Panc1 (cell line): ENCODE measurements around the gene CCDC9. TPM values are rescaled to one million over a fixed set of nuclear protein-coding genes. Genes with fewer than 3 reads are reported as not detected.
"Not testable (repeated sequence)": the region's sequence is repeated elsewhere in the genome, so short reads cannot be mapped to it uniquely, and the experiment has no call there.

ENCODE experiments used
- ATAC-seq: fragments of 200-7000 bp; cut with Tn5 transposase; 2 replicates; pipeline ENCODE4 v1.9.1; 2020; ENCODE audit warnings: mild to moderate bottlenecking, moderate library complexity
- BruUV-seq: library from RNA; stranded (reverse); fragments of 400-500 nt; replicated peaks from 2 replicates; lab custom pipeline; 2021; lab: Mats Ljungman, UMichigan
- CTCF ChIA-PET: fragments of 300-600 bp; sonication (Branson Sonifier 250); formaldehyde crosslinking; loops from one replicate; lab custom pipeline; 2022; ENCODE audit warnings: antibody characterized with exemption; lab: Charles Lee
- POLR2A ChIA-PET: fragments of 300-600 bp; sonication (Branson Sonifier 250); formaldehyde crosslinking; loops from one replicate; lab custom pipeline; 2022; ENCODE audit warnings: antibody characterized with exemption; lab: Charles Lee
- DNase-seq: peaks from one replicate; pipeline ENCODE4 v3.0.0-alpha.2; 2010; ENCODE audit warnings: low read depth, low spot score
- H3K27ac ChIP-seq: 2 replicates; pipeline ENCODE4 v1.5.1; 2011; ENCODE audit warnings: mild to moderate bottlenecking, low read length, inconsistent platforms
- H3K27me3 ChIP-seq: fragments of 200-500 bp; sonication (Bioruptor generic); 2 replicates; pipeline ENCODE4 v1.6.0; 2014; ENCODE audit warnings: low read length, inconsistent platforms; ENCODE audit not compliant: control insufficient read depth, insufficient read depth
- H3K36me3 ChIP-seq: fragments of 200-500 bp; sonication (Bioruptor generic); 2 replicates; pipeline ENCODE4 v1.5.1; 2014; ENCODE audit warnings: inconsistent platforms, mild to moderate bottlenecking, low read length, moderate library complexity; ENCODE audit not compliant: control insufficient read depth, insufficient read depth
- H3K4me1 ChIP-seq: 2 replicates; pipeline ENCODE4 v1.5.1; 2011; ENCODE audit warnings: inconsistent platforms, mild to moderate bottlenecking, low read length, moderate library complexity; ENCODE audit not compliant: control insufficient read depth, insufficient read depth
- H3K4me3 ChIP-seq, 2 experiments: 2 replicates each; pipeline ENCODE4 v1.5.1; 2011 to 2012; ENCODE audit warnings: low read depth in 2 of 2, low read length in 2 of 2, mild to moderate bottlenecking in 2 of 2, inconsistent platforms in 1 of 2, moderate library complexity in 1 of 2
- H3K9me3 ChIP-seq: fragments of 200-500 bp; sonication (Bioruptor generic); 2 replicates; pipeline ENCODE4 v1.5.1; 2014; ENCODE audit warnings: low read depth, mild to moderate bottlenecking, inconsistent platforms, low read length, moderate library complexity; ENCODE audit not compliant: control insufficient read depth, insufficient read depth
- POLR2AphosphoS5 ChIP-seq: IDR thresholded peaks from 2 replicates; pipeline ENCODE4 v1.6.1; 2012; ENCODE audit warnings: mild to moderate bottlenecking, low read depth, low read length, moderate library complexity
- SIN3A ChIP-seq: IDR thresholded peaks from 2 replicates; pipeline ENCODE4 v1.6.1; 2012; ENCODE audit warnings: low read depth, mild to moderate bottlenecking, low read length, moderate library complexity, borderline replicate concordance; ENCODE audit not compliant: insufficient read depth
- TCF7L2 ChIP-seq: IDR thresholded peaks from 2 replicates; pipeline ENCODE4 v1.6.1; 2011; ENCODE audit warnings: mild to moderate bottlenecking, low read depth, low read length, inconsistent platforms
- in situ Hi-C: cut with HindIII; loops from 2 replicates; pipeline ENCODE4 v1.10.0; 2016; ENCODE audit warnings: low sequenced_read_pairs, low pct_unique_long_range_greater_than_20kb
- intact Hi-C: fragments of 100-400 bp; cut with micrococcal nuclease; formaldehyde crosslinking; loops from one replicate; pipeline ENCODE4 v1.10.0; 2022; ENCODE audit not compliant: unreplicated experiment
- total RNA-seq: library from RNA; stranded (reverse); gene quantifications from one replicate; pipeline ENCODE4 v1.2.1, GENCODE V29; 2021; ENCODE audit not compliant: unreplicated experiment
- TF ChIP-seq, protein P1 (sequence below), 2 experiments: IDR thresholded peaks; 2 replicates each; pipeline ENCODE4 v1.6.1; 2011 to 2012; ENCODE audit warnings: low read depth in 2 of 2, control low read depth in 1 of 2, low read length in 1 of 2, mild to moderate bottlenecking in 1 of 2, moderate library complexity in 1 of 2; ENCODE audit not compliant: insufficient read depth in 1 of 2
- TF ChIP-seq, protein P2 (sequence below): fragments of 450-650 bp; IDR thresholded peaks from 2 replicates; pipeline ENCODE4 v1.5.1; 2017; ENCODE audit warnings: mild to moderate bottlenecking

Gene CCDC9
- total RNA-seq, 1 experiment from 2014 or later: 29.2 TPM

DNA sequence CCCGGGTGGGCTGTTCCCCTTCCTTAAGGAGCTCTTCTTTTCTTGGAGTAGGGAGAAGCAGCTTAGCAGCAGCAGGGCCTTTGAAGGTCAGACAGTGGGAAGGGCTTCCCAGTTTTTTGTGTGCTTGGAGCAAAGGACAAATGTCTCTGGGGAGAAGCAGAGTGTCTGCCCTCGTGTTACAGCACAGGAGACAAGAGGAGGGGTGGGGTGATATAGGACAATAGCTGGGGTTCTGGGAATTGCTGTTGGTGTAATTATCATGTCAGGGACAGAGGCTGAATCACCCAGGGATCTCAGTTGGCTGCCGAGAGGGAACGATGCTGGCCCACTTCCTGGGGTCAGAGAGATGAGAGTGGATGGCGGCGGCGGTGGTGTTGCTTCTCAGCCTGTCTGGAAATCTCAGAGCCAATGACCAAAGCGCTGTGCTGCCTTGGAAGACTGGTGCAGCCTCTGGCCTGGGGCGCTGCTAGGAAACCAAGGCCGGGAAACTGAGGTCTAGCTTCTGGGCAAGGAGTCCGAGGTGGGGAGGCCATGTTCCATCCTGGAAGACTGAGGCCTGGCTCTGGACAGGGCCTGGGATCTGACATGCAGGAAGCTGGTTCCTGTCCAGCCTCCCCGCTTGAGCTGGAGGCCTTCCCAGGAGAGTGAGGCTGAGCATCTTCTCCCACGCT, 19.6 kb downstream of the CCDC9 start:
- peak overlapping the region in 1 of 2 experiments; percentile 40; a peak in 2 of 4 replicates for H3K4me3 ChIP-seq
- intact Hi-C loops (no loop called here), in situ Hi-C loops (no loop called here)

DNA sequence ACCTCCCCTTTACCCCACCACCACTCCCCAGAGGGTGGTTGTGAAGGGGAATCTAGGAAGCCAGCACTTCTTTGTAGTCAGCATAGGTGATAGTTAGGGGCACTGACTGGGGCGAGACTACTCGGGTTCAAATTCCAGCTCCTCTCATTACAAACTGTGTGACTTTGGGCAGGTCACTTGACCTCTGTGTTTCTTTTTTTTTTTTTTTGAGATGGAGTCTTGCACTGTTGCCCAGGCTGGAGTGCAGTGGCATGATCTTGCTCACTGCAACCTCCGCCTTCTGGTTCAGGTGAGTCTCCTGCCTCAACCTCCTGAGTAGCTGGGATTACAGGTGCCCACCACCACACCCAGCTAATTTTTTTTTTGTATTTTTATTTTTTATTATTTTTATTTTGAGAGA, 20.2 kb downstream of the CCDC9 start:
- H3K4me3 ChIP-seq, H3K27ac ChIP-seq, intact Hi-C loops: not testable (repeated sequence)

More for the DNA sequence above, 19.6 kb downstream of the CCDC9 start:
- CTCF ChIA-PET: no interaction called here
- H3K27ac ChIP-seq: peak overlapping the region; percentile 3; the same call in 1 of the 2 replicates
- H3K4me1 ChIP-seq: peaks cover 9% of the 10 kb centered on the region
- TF ChIP-seq SIN3A (no peak), TCF7L2 (no peak), POLR2AphosphoS5 (no peak)
- TF ChIP-seq, protein P1, sequence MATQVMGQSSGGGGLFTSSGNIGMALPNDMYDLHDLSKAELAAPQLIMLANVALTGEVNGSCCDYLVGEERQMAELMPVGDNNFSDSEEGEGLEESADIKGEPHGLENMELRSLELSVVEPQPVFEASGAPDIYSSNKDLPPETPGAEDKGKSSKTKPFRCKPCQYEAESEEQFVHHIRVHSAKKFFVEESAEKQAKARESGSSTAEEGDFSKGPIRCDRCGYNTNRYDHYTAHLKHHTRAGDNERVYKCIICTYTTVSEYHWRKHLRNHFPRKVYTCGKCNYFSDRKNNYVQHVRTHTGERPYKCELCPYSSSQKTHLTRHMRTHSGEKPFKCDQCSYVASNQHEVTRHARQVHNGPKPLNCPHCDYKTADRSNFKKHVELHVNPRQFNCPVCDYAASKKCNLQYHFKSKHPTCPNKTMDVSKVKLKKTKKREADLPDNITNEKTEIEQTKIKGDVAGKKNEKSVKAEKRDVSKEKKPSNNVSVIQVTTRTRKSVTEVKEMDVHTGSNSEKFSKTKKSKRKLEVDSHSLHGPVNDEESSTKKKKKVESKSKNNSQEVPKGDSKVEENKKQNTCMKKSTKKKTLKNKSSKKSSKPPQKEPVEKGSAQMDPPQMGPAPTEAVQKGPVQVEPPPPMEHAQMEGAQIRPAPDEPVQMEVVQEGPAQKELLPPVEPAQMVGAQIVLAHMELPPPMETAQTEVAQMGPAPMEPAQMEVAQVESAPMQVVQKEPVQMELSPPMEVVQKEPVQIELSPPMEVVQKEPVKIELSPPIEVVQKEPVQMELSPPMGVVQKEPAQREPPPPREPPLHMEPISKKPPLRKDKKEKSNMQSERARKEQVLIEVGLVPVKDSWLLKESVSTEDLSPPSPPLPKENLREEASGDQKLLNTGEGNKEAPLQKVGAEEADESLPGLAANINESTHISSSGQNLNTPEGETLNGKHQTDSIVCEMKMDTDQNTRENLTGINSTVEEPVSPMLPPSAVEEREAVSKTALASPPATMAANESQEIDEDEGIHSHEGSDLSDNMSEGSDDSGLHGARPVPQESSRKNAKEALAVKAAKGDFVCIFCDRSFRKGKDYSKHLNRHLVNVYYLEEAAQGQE (IDR thresholded peaks at IDR 0.05; ENCODE audit: insufficient read depth in 1 of 2, low read depth in 2 of 2, low read length in 1 of 2): no peak
- TF ChIP-seq, protein P2, sequence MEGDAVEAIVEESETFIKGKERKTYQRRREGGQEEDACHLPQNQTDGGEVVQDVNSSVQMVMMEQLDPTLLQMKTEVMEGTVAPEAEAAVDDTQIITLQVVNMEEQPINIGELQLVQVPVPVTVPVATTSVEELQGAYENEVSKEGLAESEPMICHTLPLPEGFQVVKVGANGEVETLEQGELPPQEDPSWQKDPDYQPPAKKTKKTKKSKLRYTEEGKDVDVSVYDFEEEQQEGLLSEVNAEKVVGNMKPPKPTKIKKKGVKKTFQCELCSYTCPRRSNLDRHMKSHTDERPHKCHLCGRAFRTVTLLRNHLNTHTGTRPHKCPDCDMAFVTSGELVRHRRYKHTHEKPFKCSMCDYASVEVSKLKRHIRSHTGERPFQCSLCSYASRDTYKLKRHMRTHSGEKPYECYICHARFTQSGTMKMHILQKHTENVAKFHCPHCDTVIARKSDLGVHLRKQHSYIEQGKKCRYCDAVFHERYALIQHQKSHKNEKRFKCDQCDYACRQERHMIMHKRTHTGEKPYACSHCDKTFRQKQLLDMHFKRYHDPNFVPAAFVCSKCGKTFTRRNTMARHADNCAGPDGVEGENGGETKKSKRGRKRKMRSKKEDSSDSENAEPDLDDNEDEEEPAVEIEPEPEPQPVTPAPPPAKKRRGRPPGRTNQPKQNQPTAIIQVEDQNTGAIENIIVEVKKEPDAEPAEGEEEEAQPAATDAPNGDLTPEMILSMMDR: no peak
- no TSS peak for BruUV-seq
- ATAC-seq (no peak), DNase-seq (no peak)
- peaks cover 2% of the 10 kb centered on the region; the same call in 1 of the 2 replicates for H3K36me3 ChIP-seq
- no peaks in the 10 kb centered on the region for H3K9me3 ChIP-seq
- H3K27me3 ChIP-seq: no peaks in the 10 kb centered on the region
- POLR2A ChIA-PET: no interaction called here

DNA sequence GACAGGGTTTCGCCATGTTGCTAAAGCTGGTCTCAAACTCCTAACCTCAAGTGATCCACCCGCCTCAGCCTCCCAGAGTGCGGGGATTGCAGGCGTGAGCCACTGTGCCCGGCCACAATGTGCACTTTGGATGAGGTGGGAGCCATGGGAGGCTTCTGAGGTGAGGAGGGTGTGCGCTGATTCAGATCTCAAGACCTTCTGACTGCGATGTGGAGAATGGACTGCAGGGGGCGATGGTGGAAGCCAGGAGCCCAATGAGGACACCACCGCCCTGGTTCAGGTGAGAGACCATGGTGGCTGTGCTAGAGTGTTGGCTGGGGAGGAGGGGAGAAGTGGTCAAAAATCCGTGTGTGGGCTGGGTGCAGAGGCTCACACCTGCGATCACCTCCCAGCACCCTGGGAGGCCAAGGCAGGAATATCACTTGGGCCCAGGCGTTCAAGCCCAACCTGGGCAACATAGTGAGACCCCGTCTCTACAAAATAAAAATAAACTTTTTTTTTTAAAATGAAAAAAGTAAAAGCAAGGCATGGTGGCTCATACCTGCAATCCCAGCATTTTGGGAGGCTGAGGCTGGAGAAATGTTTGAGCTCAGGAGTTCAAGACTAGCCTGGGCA, 24.0 kb downstream of the CCDC9 start:
- H3K9me3 ChIP-seq: no peaks in the 10 kb centered on the region
- DNase-seq: no peak
- peaks cover 7% of the 10 kb centered on the region for H3K4me1 ChIP-seq

More for the DNA sequence above, 20.2 kb downstream of the CCDC9 start:
- CTCF ChIA-PET: interaction anchor here (0.7 kb wide), 1 partner anchor 19 kb away, joined by 5 read pairs; no protein-coding TSS in a partner anchor
- H3K9me3 ChIP-seq, POLR2A ChIA-PET, in situ Hi-C loops, DNase-seq, H3K36me3 ChIP-seq, BruUV-seq, H3K27me3 ChIP-seq, ATAC-seq, H3K4me1 ChIP-seq: not testable (repeated sequence)

More for the DNA sequence above, 24.0 kb downstream of the CCDC9 start:
- ChIA-PET POLR2A (no interaction called here), CTCF (no interaction called here)
- Histone ChIP-seq H3K27ac (no peak overlapping the region), H3K36me3 (no peaks in the 10 kb centered on the region), H3K27me3 (no peaks in the 10 kb centered on the region), H3K4me3 (no peak overlapping the region)
- no TSS peak for BruUV-seq
- intact Hi-C loops (no loop called here), in situ Hi-C loops (no loop called here)
- TF ChIP-seq, protein P2: peak; percentile 41
- no peak for TF ChIP-seq POLR2AphosphoS5
- peak; percentile 57; the same call in 1 of the 2 replicates for ATAC-seq
